OCI-LY1 (cell line): Measurements from ENCODE around the gene SLC8A1.

Source experiments
- EZH2 ChIP-seq: fragments of 200-600 bp; sonication (generic), shearing (Covaris generic); IDR thresholded peaks from 2 replicates; pipeline ENCODE4 v1.8.0; 2017; ENCODE audit warnings: borderline replicate concordance, mixed run types, mild to moderate bottlenecking, antibody characterized with exemption, low read length, moderate library complexity, mixed read lengths
- TF ChIP-seq, protein P1 (sequence below): fragments of 200-600 bp; sonication (generic), shearing (Covaris generic); IDR thresholded peaks from 2 replicates; pipeline ENCODE4 v1.5.1; 2017; ENCODE audit warnings: mild to moderate bottlenecking, antibody characterized with exemption, low read length, moderate library complexity, mixed read lengths

DNA sequence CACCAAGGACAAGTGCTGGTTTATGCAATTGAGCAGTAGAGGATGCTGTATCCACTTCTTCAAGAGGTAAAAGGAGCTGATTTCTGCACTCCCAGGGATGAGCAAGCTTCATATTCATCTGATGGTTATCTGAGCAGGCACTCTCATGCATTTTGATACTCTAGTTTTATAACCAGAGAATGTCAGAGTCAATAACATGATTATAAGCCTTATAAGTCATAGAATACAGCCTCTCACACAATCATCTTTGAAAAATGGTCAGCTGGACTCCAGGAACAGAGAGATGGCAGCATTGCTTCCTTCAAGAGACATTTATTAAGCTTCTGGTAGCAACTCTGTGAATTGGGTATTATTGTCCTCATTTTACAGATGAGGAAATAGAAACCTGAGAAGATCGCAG is 167.1 kb downstream of the SLC8A1 start:
- TF ChIP-seq, protein P1, sequence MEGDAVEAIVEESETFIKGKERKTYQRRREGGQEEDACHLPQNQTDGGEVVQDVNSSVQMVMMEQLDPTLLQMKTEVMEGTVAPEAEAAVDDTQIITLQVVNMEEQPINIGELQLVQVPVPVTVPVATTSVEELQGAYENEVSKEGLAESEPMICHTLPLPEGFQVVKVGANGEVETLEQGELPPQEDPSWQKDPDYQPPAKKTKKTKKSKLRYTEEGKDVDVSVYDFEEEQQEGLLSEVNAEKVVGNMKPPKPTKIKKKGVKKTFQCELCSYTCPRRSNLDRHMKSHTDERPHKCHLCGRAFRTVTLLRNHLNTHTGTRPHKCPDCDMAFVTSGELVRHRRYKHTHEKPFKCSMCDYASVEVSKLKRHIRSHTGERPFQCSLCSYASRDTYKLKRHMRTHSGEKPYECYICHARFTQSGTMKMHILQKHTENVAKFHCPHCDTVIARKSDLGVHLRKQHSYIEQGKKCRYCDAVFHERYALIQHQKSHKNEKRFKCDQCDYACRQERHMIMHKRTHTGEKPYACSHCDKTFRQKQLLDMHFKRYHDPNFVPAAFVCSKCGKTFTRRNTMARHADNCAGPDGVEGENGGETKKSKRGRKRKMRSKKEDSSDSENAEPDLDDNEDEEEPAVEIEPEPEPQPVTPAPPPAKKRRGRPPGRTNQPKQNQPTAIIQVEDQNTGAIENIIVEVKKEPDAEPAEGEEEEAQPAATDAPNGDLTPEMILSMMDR, result no peak
- TF ChIP-seq EZH2, result no peak
